OCI-LY1 (cell line): ENCODE data around the gene DOK7.

ENCODE experiments used
- EZH2 ChIP-seq: fragments of 200-600 bp; sonication (generic), shearing (Covaris generic); IDR thresholded peaks from 2 replicates; pipeline ENCODE4 v1.8.0; 2017; ENCODE audit warnings: borderline replicate concordance, mixed run types, mild to moderate bottlenecking, antibody characterized with exemption, low read length, moderate library complexity, mixed read lengths
- TF ChIP-seq, protein P1 (sequence below): fragments of 200-600 bp; sonication (generic), shearing (Covaris generic); IDR thresholded peaks from 2 replicates; pipeline ENCODE4 v1.5.1; 2017; ENCODE audit warnings: mild to moderate bottlenecking, antibody characterized with exemption, low read length, moderate library complexity, mixed read lengths

DNA sequence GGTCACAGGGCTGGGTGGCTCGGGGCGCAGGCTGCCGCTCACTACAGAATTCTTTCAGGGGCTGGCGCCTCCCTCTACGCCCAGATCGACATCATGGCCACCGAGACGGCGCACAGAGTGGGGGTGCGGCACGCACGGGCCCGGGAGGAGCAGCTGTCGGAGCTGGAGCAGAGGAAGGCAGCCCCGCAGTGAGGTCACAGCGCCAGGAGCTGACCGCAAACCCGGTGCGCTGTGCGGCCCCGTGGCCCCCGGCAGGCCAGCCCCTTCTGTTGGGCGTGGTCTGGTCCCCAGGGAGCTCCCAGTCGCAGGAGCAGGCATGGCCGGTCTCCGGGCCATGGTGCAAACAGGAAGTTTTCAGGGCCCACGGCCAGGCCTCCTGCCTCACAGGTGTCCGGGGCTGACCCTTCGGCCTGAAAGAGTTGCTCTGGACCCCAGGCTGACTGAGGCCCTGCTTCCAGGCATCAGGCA, 37.6 kb downstream of the DOK7 start:
- TF ChIP-seq, protein P1, sequence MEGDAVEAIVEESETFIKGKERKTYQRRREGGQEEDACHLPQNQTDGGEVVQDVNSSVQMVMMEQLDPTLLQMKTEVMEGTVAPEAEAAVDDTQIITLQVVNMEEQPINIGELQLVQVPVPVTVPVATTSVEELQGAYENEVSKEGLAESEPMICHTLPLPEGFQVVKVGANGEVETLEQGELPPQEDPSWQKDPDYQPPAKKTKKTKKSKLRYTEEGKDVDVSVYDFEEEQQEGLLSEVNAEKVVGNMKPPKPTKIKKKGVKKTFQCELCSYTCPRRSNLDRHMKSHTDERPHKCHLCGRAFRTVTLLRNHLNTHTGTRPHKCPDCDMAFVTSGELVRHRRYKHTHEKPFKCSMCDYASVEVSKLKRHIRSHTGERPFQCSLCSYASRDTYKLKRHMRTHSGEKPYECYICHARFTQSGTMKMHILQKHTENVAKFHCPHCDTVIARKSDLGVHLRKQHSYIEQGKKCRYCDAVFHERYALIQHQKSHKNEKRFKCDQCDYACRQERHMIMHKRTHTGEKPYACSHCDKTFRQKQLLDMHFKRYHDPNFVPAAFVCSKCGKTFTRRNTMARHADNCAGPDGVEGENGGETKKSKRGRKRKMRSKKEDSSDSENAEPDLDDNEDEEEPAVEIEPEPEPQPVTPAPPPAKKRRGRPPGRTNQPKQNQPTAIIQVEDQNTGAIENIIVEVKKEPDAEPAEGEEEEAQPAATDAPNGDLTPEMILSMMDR, result no peak
- TF ChIP-seq EZH2, result no peak
